ENCODE data around the gene PANX1.
"Not testable (repeated sequence)": the region's sequence is repeated elsewhere in the genome, so short reads cannot be mapped to it uniquely, and the experiment has no call there.

The PANX1 gene

GRCh38 chr11:94150056-94150455, 21.4 kb downstream of the PANX1 start:
- no peak for DNase-seq

- no peak for DNase-seq
Measured at GRCh38 chr11:94150704-94151685, 22.4 kb downstream of the PANX1 start.

- DNase-seq, result peak in 1 of 3 experiments; percentile 34
Measured at GRCh38 chr11:94151903-94152677, 23.4 kb downstream of the PANX1 start.

GRCh38 chr11:94152678-94153065, 24.0 kb downstream of the PANX1 start:
- DNase-seq, result no peak

- DNase-seq, result no peak
Measured at GRCh38 chr11:94153320-94153719, 24.7 kb downstream of the PANX1 start.

GRCh38 chr11:94154095-94154856, 25.6 kb downstream of the PANX1 start:
- DNase-seq, result no peak

GRCh38 chr11:94157339-94157738, 28.7 kb downstream of the PANX1 start:
- DNase-seq, result not testable (repeated sequence)

- DNase-seq, result no peak
Measured at GRCh38 chr11:94168882-94169281, 40.2 kb downstream of the PANX1 start.

GRCh38 chr11:94169516-94169915, 40.9 kb downstream of the PANX1 start:
- no peak for DNase-seq

- no peak for DNase-seq
Measured at GRCh38 chr11:94169930-94170545, 41.4 kb downstream of the PANX1 start.

- DNase-seq, result no peak
Measured at GRCh38 chr11:94170953-94171352, 42.3 kb downstream of the PANX1 start.

- DNase-seq, result peak in 2 of 3 experiments; percentile 13 to 46
Measured at GRCh38 chr11:94171693-94172440, 43.2 kb downstream of the PANX1 start.

GRCh38 chr11:94175535-94175934, 46.9 kb downstream of the PANX1 start:
- DNase-seq, result no peak

GRCh38 chr11:94178331-94178730, 49.7 kb downstream of the PANX1 start:
- DNase-seq, result no peak

- no peak for DNase-seq
Measured at GRCh38 chr11:94179696-94180095, 51.1 kb downstream of the PANX1 start.

GRCh38 chr11:94181526-94181925, 52.9 kb downstream of the PANX1 start:
- no peak for DNase-seq

- no peak for DNase-seq
Measured at GRCh38 chr11:94181943-94182342, 53.3 kb downstream of the PANX1 start.

- no peak for DNase-seq
Measured at GRCh38 chr11:94183251-94183885, 54.7 kb downstream of the PANX1 start.

GRCh38 chr11:94183886-94184264, 55.2 kb downstream of the PANX1 start:
- DNase-seq, result peak in 2 of 3 experiments; percentile 20 to 40

- DNase-seq, result no peak
Measured at GRCh38 chr11:94184362-94184761, 55.7 kb downstream of the PANX1 start.

- no peak for DNase-seq
Measured at GRCh38 chr11:94184846-94185245, 56.2 kb downstream of the PANX1 start.

Data from NCI-H1417 (cell line).